Upper lobe of left lung (tissue), 6 donors: ENCODE measurements around the gene FER. TPM values are rescaled to one million over a fixed set of nuclear protein-coding genes. Genes with fewer than 3 reads are reported as not detected.
"Not testable (repeated sequence)": the region's sequence is repeated elsewhere in the genome, so short reads cannot be mapped to it uniquely, and the experiment has no call there.

Experiments
- ATAC-seq, 2 donors: fragments of 200-7000 bp; cut with Tn5 transposase; one replicate each; pipeline ENCODE4 v1.9.1; 2022; ENCODE audit warnings: mild to moderate bottlenecking in 2 of 2, moderate library complexity in 2 of 2; ENCODE audit not compliant: low FRiP score in 2 of 2
- DNase-seq, 2 donors: peaks; one replicate each; pipeline ENCODE4 v3.0.0-alpha.2; 2019 to 2020
- H3K27ac ChIP-seq, 4 donors: fragments of 200-600 bp; sonication (generic); one replicate each; pipeline ENCODE4 v1.5.1; 2016 to 2019
- H3K27me3 ChIP-seq, 4 donors: fragments of 200-600 bp; sonication (generic); one replicate each; pipeline ENCODE4 v1.5.1; 2017 to 2019
- H3K36me3 ChIP-seq, 4 donors: fragments of 200-600 bp; sonication (generic); one replicate each; pipeline ENCODE4 v1.5.1; 2016 to 2019
- H3K4me1 ChIP-seq, 4 donors: fragments of 200-600 bp; sonication (generic); one replicate each; pipeline ENCODE4 v1.5.1; 2018 to 2019
- H3K4me3 ChIP-seq, 4 donors: fragments of 200-600 bp; sonication (generic); one replicate each; pipeline ENCODE4 v1.5.1; 2017 to 2019; ENCODE audit warnings: mild to moderate bottlenecking in 2 of 4, moderate library complexity in 1 of 4
- H3K9me3 ChIP-seq, 4 donors: fragments of 200-600 bp; sonication (generic); one replicate each; pipeline ENCODE4 v1.5.1; 2018 to 2019
- EP300 ChIP-seq, 4 donors: sonication (generic); formaldehyde crosslinking; IDR thresholded peaks; one replicate each; pipeline ENCODE4 v1.5.1; 2017; ENCODE audit warnings: antibody characterized with exemption in 4 of 4, control low read depth in 2 of 4
- POLR2A ChIP-seq, 4 donors: fragments of 450-650 bp; IDR thresholded peaks; one replicate each; pipeline ENCODE4 v1.5.1; 2016 to 2017; ENCODE audit warnings: antibody characterized with exemption in 4 of 4, mild to moderate bottlenecking in 2 of 4
- POLR2AphosphoS5 ChIP-seq, 2 donors: sonication (generic); formaldehyde crosslinking; IDR thresholded peaks; one replicate each; pipeline ENCODE4 v1.5.1; 2017; ENCODE audit warnings: antibody characterized with exemption in 2 of 2
- WGBS, 2 donors: methylation state at CpG; one replicate each; pipeline ENCODE4 v1.1.5; 2017 to 2018; 5-methylcytosine and 5-hydroxymethylcytosine counted together
- total RNA-seq, 6 donors: library from RNA; depleted of rRNA in 4 of 6; stranded (reverse); fragments of >200 nt in 4 of 6; gene quantifications; one replicate each; pipeline versions ENCODE4 v1.1.0 to v1.2.1, GENCODE V29; 2016 to 2021
- TF ChIP-seq, protein P1 (sequence below), 6 experiments: fragments of 450-650 bp in 4 of 6; fragments of 200-600 bp in 2 of 6; sonication (generic) in 2 of 6; IDR thresholded peaks; one replicate each; pipeline ENCODE4 v1.5.1; 2016 to 2019; ENCODE audit warnings: antibody characterized with exemption in 6 of 6
- donor health status: DM: no; HTN: no; CAD: no; lungs with moderate emphysema.
- donor health status: DM: no; HTN: yes; CAD: no; lungs with severe emphysema.

Gene FER
- total RNA-seq, 6 donors from 2014 or later: 17.6 to 55.5 (median 27.9) TPM

DNA sequence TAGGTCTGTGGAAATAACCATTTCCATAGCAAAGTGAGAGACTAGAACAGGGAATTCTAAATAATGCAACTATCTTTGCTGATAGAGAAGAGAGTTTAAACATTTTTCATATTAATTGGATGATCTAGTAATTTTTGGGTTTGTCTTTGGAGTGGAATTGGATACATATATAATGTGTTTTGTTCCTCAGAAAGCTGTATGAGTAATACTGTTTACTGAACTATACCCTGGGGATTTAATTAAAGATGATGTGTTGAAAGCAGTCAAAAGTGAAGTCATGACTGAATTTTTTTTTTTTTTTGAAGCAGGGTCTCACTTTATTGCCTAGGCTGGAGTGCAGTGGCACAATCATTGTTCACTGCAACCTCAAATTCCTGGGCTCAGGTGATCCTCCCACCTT, 17.9 kb downstream of the FER start:
- H3K27me3 ChIP-seq: no peaks in the 10 kb centered on the region
- no peaks in the 10 kb centered on the region for H3K36me3 ChIP-seq
- H3K27ac ChIP-seq: no peak overlapping the region
- DNase-seq: no peak
- H3K4me1 ChIP-seq: peaks cover 0 to 3% (median 0%) of the 10 kb centered on the region in 4 donors
- TF ChIP-seq, protein P1, sequence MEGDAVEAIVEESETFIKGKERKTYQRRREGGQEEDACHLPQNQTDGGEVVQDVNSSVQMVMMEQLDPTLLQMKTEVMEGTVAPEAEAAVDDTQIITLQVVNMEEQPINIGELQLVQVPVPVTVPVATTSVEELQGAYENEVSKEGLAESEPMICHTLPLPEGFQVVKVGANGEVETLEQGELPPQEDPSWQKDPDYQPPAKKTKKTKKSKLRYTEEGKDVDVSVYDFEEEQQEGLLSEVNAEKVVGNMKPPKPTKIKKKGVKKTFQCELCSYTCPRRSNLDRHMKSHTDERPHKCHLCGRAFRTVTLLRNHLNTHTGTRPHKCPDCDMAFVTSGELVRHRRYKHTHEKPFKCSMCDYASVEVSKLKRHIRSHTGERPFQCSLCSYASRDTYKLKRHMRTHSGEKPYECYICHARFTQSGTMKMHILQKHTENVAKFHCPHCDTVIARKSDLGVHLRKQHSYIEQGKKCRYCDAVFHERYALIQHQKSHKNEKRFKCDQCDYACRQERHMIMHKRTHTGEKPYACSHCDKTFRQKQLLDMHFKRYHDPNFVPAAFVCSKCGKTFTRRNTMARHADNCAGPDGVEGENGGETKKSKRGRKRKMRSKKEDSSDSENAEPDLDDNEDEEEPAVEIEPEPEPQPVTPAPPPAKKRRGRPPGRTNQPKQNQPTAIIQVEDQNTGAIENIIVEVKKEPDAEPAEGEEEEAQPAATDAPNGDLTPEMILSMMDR (IDR thresholded peaks at IDR 0.05): no peak
- TF ChIP-seq POLR2A (IDR thresholded peaks at IDR 0.05): no peak
- TF ChIP-seq EP300 (IDR thresholded peaks at IDR 0.05): no peak
- TF ChIP-seq POLR2AphosphoS5 (IDR thresholded peaks at IDR 0.05): no peak
- H3K4me3 ChIP-seq: no peak overlapping the region
- ATAC-seq: no peak
- no peaks in the 10 kb centered on the region for H3K9me3 ChIP-seq

DNA sequence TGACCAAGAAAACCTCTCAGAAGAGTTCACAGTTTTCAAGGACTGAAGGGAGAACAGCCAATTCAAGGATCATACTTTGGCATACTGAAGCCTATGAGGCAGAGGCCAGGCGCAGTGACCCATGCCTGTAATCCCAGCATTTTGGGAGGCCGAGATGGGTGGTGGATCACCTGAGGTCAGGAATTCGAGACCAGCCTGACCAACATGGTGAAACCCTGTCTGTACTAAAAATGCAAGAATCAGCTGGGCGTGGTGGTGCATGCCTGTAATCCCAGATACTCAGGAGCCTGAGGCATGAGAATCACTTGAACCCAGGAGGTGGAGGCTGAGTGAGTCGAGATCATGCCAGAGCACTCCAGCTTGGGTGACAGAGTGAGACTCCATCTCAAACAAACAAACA, 19.2 kb downstream of the FER start:
- not testable (repeated sequence) for ATAC-seq, DNase-seq, H3K36me3 ChIP-seq, H3K4me1 ChIP-seq, H3K27ac ChIP-seq, H3K9me3 ChIP-seq, H3K4me3 ChIP-seq, H3K27me3 ChIP-seq
- WGBS, 2 donors: 84 to 86% methylated on average over 5 of the region's 5 CpGs

DNA sequence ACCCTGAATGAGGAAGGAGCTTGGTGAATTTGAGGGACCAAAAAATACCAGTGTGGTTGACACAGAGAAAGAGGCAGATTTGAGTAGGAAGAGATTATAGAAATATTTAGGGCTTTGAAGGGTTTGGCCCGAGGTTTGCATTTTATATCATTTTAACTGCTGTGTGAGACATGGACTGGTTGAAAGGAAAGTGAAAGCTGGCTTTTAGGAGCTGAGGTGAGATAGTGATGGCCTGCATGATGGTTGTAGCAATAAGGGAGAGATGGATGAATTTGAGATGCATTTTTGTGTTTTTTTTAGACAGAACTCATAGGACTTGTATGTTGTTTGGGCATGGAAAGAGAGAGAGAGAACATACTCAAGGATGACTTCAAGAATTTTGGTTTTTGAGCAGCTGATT, 21.7 kb downstream of the FER start:
- Histone ChIP-seq H3K27ac (no peak overlapping the region), H3K4me3 (no peak overlapping the region), H3K9me3 (no peaks in the 10 kb centered on the region), H3K36me3 (no peaks in the 10 kb centered on the region), H3K4me1 (peaks cover 0 to 6% (median 0%) of the 10 kb centered on the region in 4 donors), H3K27me3 (no peaks in the 10 kb centered on the region)
- ATAC-seq (no peak), DNase-seq (no peak)
- WGBS, 2 donors: 60 to 62% methylated on average over 1 of the region's 1 CpG
- no peak for TF ChIP-seq EP300 (IDR thresholded peaks at IDR 0.05)
- TF ChIP-seq, protein P1 (IDR thresholded peaks at IDR 0.05): no peak
- TF ChIP-seq POLR2AphosphoS5 (IDR thresholded peaks at IDR 0.05): no peak
- TF ChIP-seq POLR2A (IDR thresholded peaks at IDR 0.05): no peak

DNA sequence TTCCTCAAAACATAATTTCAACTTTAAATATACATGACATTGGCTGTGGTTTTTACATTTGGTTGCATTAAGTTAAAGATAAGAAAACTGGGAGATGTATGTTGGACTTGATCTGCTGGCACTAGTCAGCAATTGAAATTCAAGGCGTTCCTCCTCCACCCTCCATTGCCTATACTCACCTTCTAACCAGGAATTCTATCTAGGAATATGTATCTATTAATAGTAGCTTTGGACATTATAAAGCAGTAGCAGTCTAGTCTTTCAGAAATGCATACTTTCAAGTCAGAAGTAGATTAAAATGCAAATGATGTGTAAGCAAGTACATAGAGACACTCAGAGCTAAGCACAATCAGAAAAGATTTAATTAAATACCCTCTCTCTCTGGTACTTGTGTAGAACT, 24.9 kb downstream of the FER start:
- no peak for TF ChIP-seq POLR2AphosphoS5 (IDR thresholded peaks at IDR 0.05)
- no peak for TF ChIP-seq EP300 (IDR thresholded peaks at IDR 0.05)
- TF ChIP-seq, protein P1 (IDR thresholded peaks at IDR 0.05): no peak
- no peak for TF ChIP-seq POLR2A (IDR thresholded peaks at IDR 0.05)
- 72 to 75% methylated on average over 1 of the region's 1 CpG for WGBS, 2 donors
- no peak overlapping the region for H3K27ac ChIP-seq
- H3K4me3 ChIP-seq: no peak overlapping the region
- H3K27me3 ChIP-seq: no peaks in the 10 kb centered on the region
- no peak for DNase-seq
- no peaks in the 10 kb centered on the region for H3K36me3 ChIP-seq
- H3K4me1 ChIP-seq: peaks cover 0 to 3% (median 0%) of the 10 kb centered on the region in 4 donors
- H3K9me3 ChIP-seq: no peaks in the 10 kb centered on the region
- ATAC-seq: no peak

DNA sequence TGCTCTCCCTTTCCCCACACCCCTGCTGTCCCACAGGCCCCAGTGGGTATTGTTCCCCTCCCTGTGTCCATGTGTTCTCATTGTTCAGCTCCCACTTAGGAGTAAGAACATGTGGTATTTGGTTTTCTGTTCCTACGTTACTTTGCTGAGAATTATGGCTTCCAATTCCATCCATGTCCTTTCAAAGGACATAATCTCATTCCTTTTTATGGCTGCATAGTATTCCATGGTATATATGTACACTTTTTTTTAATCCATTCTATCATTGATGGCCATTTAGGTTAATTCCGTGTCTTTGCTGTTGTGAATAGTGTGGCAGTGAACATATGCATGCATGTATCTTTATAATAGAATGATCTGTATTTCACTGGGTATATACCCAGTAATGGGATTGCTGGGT, 25.6 kb downstream of the FER start:
- Histone ChIP-seq H3K9me3 (no peaks in the 10 kb centered on the region), H3K27ac (no peak overlapping the region), H3K36me3 (no peaks in the 10 kb centered on the region), H3K4me1 (peaks cover 0 to 3% (median 0%) of the 10 kb centered on the region in 4 donors), H3K27me3 (no peaks in the 10 kb centered on the region), H3K4me3 (no peak overlapping the region)
- ATAC-seq (no peak), DNase-seq (no peak)
- TF ChIP-seq POLR2A (IDR thresholded peaks at IDR 0.05) (no peak), EP300 (IDR thresholded peaks at IDR 0.05) (no peak), POLR2AphosphoS5 (IDR thresholded peaks at IDR 0.05) (no peak)
- TF ChIP-seq, protein P1 (IDR thresholded peaks at IDR 0.05): no peak
- 96 to 97% methylated on average over 2 of the region's 2 CpGs for WGBS, 2 donors

DNA sequence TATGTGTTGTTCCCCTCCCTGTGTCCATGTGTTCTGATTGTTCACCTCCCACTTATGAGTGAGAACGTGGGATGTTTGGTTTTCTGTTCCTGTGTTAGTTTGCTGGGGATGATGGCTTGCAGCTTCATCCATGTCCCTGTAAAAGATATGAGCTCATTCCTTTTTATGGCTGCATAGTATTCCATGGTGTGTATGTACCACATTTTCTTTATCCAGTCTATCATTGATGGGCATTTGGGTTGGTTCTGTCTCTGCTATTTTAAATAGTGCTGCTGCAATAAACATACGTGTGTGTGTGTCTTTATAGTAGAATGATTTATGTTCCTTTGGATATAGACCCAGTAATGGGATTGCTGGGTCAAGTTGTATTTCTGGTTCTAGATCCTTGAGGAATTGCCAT, 26.4 kb downstream of the FER start:
- DNase-seq, H3K9me3 ChIP-seq, H3K27ac ChIP-seq, H3K4me1 ChIP-seq, ATAC-seq, H3K27me3 ChIP-seq, H3K36me3 ChIP-seq, H3K4me3 ChIP-seq: not testable (repeated sequence)
- 90 to 93% methylated on average over 2 of the region's 2 CpGs for WGBS, 2 donors

DNA sequence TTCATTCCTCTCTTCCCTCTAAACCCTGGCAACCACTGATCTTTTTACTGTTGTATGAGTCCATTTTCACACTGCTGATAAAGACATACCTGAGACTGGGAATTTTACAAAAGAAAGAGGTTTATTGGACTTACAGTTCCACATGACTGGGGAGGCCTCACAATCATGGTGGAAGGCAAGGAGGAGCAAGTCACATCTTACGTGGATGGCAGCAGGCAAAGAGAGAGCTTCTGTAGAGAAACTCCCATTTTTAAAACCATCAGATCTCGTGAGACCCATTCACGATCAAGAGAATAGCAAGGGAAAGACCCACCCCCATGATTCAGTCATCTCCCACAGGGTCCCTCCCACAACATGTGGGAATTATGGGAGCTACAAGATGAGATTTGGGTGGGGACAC, 29.9 kb downstream of the FER start:
- not testable (repeated sequence) for H3K9me3 ChIP-seq, H3K27ac ChIP-seq, DNase-seq, H3K4me1 ChIP-seq, ATAC-seq, H3K27me3 ChIP-seq, H3K4me3 ChIP-seq, H3K36me3 ChIP-seq
- WGBS, 2 donors: 90 to 96% methylated on average over 3 of the region's 3 CpGs

DNA sequence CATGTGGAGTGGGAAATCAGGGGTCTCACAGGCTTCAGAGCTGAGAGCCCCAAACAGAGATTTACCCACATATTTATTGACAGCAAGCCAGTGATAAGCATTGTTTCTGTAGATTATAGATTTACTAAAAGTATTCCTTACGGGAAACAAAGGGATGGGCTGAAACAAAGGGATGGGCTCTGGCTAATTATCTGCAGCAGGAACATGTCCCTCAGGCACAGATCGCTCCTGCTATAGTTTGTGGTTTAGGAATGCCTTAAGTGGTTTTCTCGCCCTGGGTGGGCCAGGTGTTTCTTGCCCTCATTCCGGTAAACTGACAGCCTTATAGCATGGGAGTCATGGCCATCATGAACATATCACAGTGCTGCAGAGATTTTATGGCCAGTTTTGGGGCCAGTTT, 36.9 kb downstream of the FER start:
- H3K4me1 ChIP-seq: peaks cover 0 to 14% (median 3%) of the 10 kb centered on the region in 4 donors
- H3K27ac ChIP-seq, H3K27me3 ChIP-seq, H3K9me3 ChIP-seq, DNase-seq, ATAC-seq, H3K36me3 ChIP-seq, H3K4me3 ChIP-seq: not testable (repeated sequence)
- 92 to 99% methylated on average over 4 of the region's 4 CpGs for WGBS, 2 donors
